ENCODE measurements around the gene SIGLEC8.

The SIGLEC8 gene

DNA sequence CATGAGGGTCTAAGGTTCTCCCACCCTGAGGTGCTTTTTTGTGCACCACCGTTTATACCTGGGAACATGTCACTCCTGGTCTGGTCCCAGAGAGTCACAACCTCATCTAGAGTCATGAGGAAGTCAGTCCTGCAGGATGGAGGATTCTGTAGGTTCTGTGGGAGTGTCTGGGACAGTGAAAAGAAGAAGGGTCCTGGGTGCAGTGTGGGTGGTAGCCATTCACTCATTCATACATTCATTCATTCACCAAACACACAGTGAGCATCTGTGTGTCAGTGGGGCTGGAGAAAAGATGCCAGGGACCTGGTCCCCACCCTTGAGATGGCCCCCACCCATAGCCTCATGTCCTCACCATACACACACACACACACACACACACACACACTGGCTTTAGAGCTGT lies 11.4 kb upstream of the SIGLEC8 start:
- Histone ChIP-seq H3K9me3 (replicated peaks in 1 of 2; ENCODE audit: control insufficient read depth in 2 of 2, insufficient read depth in 1 of 2, low read depth in 1 of 2, low read length in 2 of 2) (no peaks in the 10 kb centered on the region), H3K79me1 (ENCODE audit: low read depth, low read length) (no peaks in the 10 kb centered on the region)

DNA sequence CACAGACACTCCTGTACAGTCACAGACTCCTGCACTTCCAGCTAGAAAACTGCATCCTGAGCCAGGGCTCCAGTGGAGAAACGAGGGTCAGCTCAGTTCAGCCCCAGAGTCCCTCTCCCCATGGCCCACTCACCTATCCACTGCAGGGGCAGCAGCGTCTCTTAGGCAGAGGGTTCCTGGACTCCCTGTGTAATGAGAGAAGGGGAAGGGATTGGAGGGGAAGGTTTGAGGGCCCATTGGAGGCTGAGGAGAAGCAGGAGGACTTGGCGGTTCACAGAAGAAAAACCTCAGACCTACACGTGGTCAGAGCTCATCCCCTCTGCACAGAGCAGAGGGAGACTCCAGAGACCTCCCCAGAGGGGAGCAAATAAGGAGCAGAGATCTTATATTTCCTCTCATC lies 10.9 kb upstream of the SIGLEC8 start:
- Histone ChIP-seq H3K18ac (ENCODE audit: low read length) (no peak overlapping the region), H4K91ac (ENCODE audit: low read depth, low read length, poor library complexity) (no peak overlapping the region), H2BK120ac (ENCODE audit: low read depth, low read length) (no peak overlapping the region), H4K8ac (ENCODE audit: low read depth, low read length) (no peak overlapping the region), H3K27me3 (ENCODE audit: control insufficient read depth in 3 of 3, insufficient read depth in 3 of 3, low read depth in 1 of 3, low read length in 3 of 3) (peaks cover 0 to 17% (median 2%) of the 10 kb centered on the region in 3 experiments), H3K4ac (ENCODE audit: low read length) (no peak overlapping the region), H3K79me1 (ENCODE audit: low read depth, low read length) (no peaks in the 10 kb centered on the region), H3K23ac (ENCODE audit: low read depth, low read length, poor library complexity) (no peak overlapping the region), H2BK5ac (ENCODE audit: low read length) (no peak overlapping the region), H2BK15ac (ENCODE audit: low read length) (no peak overlapping the region), H3K4me2 (ENCODE audit: insufficient read depth, low read length, poor library complexity, severe bottlenecking) (no peak overlapping the region), H3K4me1 (ENCODE audit: control insufficient read depth in 2 of 2, insufficient read depth in 1 of 2, low read depth in 1 of 2, low read length in 2 of 2) (no peaks in the 10 kb centered on the region), H3K4me3 (ENCODE audit: low read length in 2 of 2) (no peak overlapping the region), H2BK12ac (ENCODE audit: low read length) (no peak overlapping the region), H3K9ac (ENCODE audit: low read depth, low read length, poor library complexity) (no peak overlapping the region), H2AK5ac (ENCODE audit: low read depth, low read length) (no peak overlapping the region), H3K14ac (ENCODE audit: low read length) (no peak overlapping the region), H3K27ac (replicated peaks; ENCODE audit: low read length) (no peak overlapping the region), H3K36me3 (replicated peaks in 1 of 2; ENCODE audit: control insufficient read depth in 2 of 2, insufficient read depth in 2 of 2, low read length in 2 of 2) (no peaks in the 10 kb centered on the region), H3K9me3 (replicated peaks in 1 of 2; ENCODE audit: control insufficient read depth in 2 of 2, insufficient read depth in 1 of 2, low read depth in 1 of 2, low read length in 2 of 2) (no peaks in the 10 kb centered on the region), H2AFZ (ENCODE audit: low read length) (no peak overlapping the region)
- DNase-seq (ENCODE audit: low spot score) = no peak
- WGBS, 2 donors (ENCODE audit: extremely low coverage in 2 of 2, insufficient read length in 2 of 2, insufficient replicate concordance in 1 of 2) = no CpG with 5 or more reads among the region's 4 CpGs

More for the DNA sequence above, 11.4 kb upstream of the SIGLEC8 start:
- Histone ChIP-seq H4K8ac (ENCODE audit: low read depth, low read length) (no peak overlapping the region), H2BK5ac (ENCODE audit: low read length) (no peak overlapping the region), H3K36me3 (replicated peaks in 1 of 2; ENCODE audit: control insufficient read depth in 2 of 2, insufficient read depth in 2 of 2, low read length in 2 of 2) (no peaks in the 10 kb centered on the region), H2BK15ac (ENCODE audit: low read length) (no peak overlapping the region), H2AK5ac (ENCODE audit: low read depth, low read length) (no peak overlapping the region), H3K4me3 (ENCODE audit: low read length in 2 of 2) (no peak overlapping the region), H3K27ac (replicated peaks; ENCODE audit: low read length) (no peak overlapping the region), H3K27me3 (ENCODE audit: control insufficient read depth in 3 of 3, insufficient read depth in 3 of 3, low read depth in 1 of 3, low read length in 3 of 3) (peaks cover 0 to 13% (median 2%) of the 10 kb centered on the region in 3 experiments), H4K91ac (ENCODE audit: low read depth, low read length, poor library complexity) (no peak overlapping the region), H3K14ac (ENCODE audit: low read length) (no peak overlapping the region), H3K4me1 (ENCODE audit: control insufficient read depth in 2 of 2, insufficient read depth in 1 of 2, low read depth in 1 of 2, low read length in 2 of 2) (no peaks in the 10 kb centered on the region), H3K18ac (ENCODE audit: low read length) (no peak overlapping the region), H3K23ac (ENCODE audit: low read depth, low read length, poor library complexity) (no peak overlapping the region), H2BK12ac (ENCODE audit: low read length) (no peak overlapping the region), H3K4ac (ENCODE audit: low read length) (no peak overlapping the region), H3K9ac (ENCODE audit: low read depth, low read length, poor library complexity) (no peak overlapping the region), H3K4me2 (ENCODE audit: insufficient read depth, low read length, poor library complexity, severe bottlenecking) (no peak overlapping the region), H2BK120ac (ENCODE audit: low read depth, low read length) (no peak overlapping the region), H2AFZ (ENCODE audit: low read length) (no peak overlapping the region)
- DNase-seq (ENCODE audit: low spot score) = no peak
- no CpG with 5 or more reads among the region's 1 CpG for WGBS, 2 donors (ENCODE audit: extremely low coverage in 2 of 2, insufficient read length in 2 of 2, insufficient replicate concordance in 1 of 2)

DNA sequence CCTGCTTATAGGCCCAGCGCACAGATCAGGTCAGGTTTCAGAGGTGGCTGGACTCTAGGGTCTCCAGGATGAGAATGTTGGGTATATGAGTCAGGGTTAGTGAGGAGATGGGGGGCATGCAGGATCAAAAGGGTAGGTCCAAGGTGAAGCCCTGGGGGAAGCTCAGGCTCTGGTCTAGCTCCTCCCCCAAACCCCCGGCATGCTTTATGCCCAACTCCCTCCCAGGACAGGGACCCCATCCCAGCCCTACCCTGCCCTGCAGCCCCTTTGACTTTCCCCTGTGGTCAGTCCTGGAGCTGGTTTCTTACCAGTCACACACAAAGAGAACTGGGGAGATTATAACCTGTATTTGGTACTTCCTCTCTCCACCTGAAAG lies 10.3 kb upstream of the SIGLEC8 start:
- no peak overlapping the region for H2BK5ac ChIP-seq (ENCODE audit: low read length)
- no peak overlapping the region for H2BK15ac ChIP-seq (ENCODE audit: low read length)
- no peaks in the 10 kb centered on the region for H3K79me1 ChIP-seq (ENCODE audit: low read depth, low read length)
- no peak overlapping the region for H2BK12ac ChIP-seq (ENCODE audit: low read length)
- H3K9ac ChIP-seq (ENCODE audit: low read depth, low read length, poor library complexity) = no peak overlapping the region
- no peaks in the 10 kb centered on the region for H3K4me1 ChIP-seq (ENCODE audit: control insufficient read depth in 2 of 2, insufficient read depth in 1 of 2, low read depth in 1 of 2, low read length in 2 of 2)
- H3K9me3 ChIP-seq (replicated peaks in 1 of 2; ENCODE audit: control insufficient read depth in 2 of 2, insufficient read depth in 1 of 2, low read depth in 1 of 2, low read length in 2 of 2) = no peaks in the 10 kb centered on the region
- no peak overlapping the region for H2BK120ac ChIP-seq (ENCODE audit: low read depth, low read length)
- no peak overlapping the region for H3K14ac ChIP-seq (ENCODE audit: low read length)
- no peak overlapping the region for H3K18ac ChIP-seq (ENCODE audit: low read length)
- no peak overlapping the region for H2AK5ac ChIP-seq (ENCODE audit: low read depth, low read length)
- WGBS, 2 donors (ENCODE audit: extremely low coverage in 2 of 2, insufficient read length in 2 of 2, insufficient replicate concordance in 1 of 2) = no CpG with 5 or more reads among the region's 2 CpGs
- no peak overlapping the region for H3K23ac ChIP-seq (ENCODE audit: low read depth, low read length, poor library complexity)
- H3K27me3 ChIP-seq (ENCODE audit: control insufficient read depth in 3 of 3, insufficient read depth in 3 of 3, low read depth in 1 of 3, low read length in 3 of 3) = peaks cover 0 to 18% (median 0%) of the 10 kb centered on the region in 3 experiments
- no peak for DNase-seq (ENCODE audit: low spot score)
- H3K27ac ChIP-seq (replicated peaks; ENCODE audit: low read length) = no peak overlapping the region
- no peak overlapping the region for H3K4ac ChIP-seq (ENCODE audit: low read length)
- H4K91ac ChIP-seq (ENCODE audit: low read depth, low read length, poor library complexity) = no peak overlapping the region
- H4K8ac ChIP-seq (ENCODE audit: low read depth, low read length) = no peak overlapping the region
- no peak overlapping the region for H3K4me3 ChIP-seq (ENCODE audit: low read length in 2 of 2)
- no peak overlapping the region for H3K4me2 ChIP-seq (ENCODE audit: insufficient read depth, low read length, poor library complexity, severe bottlenecking)
- H2AFZ ChIP-seq (ENCODE audit: low read length) = no peak overlapping the region
- H3K36me3 ChIP-seq (replicated peaks in 1 of 2; ENCODE audit: control insufficient read depth in 2 of 2, insufficient read depth in 2 of 2, low read length in 2 of 2) = no peaks in the 10 kb centered on the region

DNA sequence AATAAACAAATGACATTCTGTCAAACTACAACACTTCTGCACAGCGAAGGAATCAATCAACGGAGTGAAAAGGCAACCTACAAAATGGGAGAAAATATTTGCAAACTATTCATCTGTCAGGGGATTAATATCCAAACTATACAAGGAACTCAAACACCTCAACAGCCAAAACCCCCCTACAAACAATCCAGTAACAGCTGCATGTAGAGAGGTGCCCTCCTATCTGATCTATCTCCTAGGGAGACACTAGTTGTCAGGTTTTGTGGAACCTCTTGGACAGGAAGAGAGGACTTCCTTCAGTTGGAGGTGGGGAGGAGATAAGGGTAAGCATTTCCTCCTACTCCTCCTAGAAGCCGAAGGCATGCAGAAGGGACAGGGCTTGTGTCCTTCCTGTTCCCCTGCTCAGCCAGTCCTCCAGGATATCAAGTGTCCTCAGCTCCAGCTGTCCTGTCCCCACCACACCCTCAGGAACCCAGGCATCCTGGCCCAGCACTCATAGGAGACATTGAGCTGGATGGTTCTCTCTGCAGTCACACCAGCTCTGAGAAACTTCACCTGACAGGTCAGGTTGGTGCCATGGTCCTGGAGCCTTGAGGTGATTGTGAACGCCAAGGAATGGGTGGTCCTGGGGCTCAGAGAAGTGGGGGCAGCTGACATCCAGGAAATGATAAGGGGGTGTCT lies 9.8 kb upstream of the SIGLEC8 start:
- H4K8ac ChIP-seq (ENCODE audit: low read depth, low read length) = no peak overlapping the region
- H3K27me3 ChIP-seq (ENCODE audit: control insufficient read depth in 3 of 3, insufficient read depth in 3 of 3, low read depth in 1 of 3, low read length in 3 of 3) = peaks cover 0 to 23% (median 0%) of the 10 kb centered on the region in 3 experiments
- H2AK5ac ChIP-seq (ENCODE audit: low read depth, low read length) = no peak overlapping the region
- WGBS, 2 donors (ENCODE audit: extremely low coverage in 2 of 2, insufficient read length in 2 of 2, insufficient replicate concordance in 1 of 2) = no CpG with 5 or more reads among the region's 4 CpGs
- H4K91ac ChIP-seq (ENCODE audit: low read depth, low read length, poor library complexity) = no peak overlapping the region
- H2BK5ac ChIP-seq (ENCODE audit: low read length) = no peak overlapping the region
- no peaks in the 10 kb centered on the region for H3K79me1 ChIP-seq (ENCODE audit: low read depth, low read length)
- H3K4ac ChIP-seq (ENCODE audit: low read length) = no peak overlapping the region
- no peak overlapping the region for H2BK120ac ChIP-seq (ENCODE audit: low read depth, low read length)
- no peak overlapping the region for H2BK15ac ChIP-seq (ENCODE audit: low read length)
- no peak overlapping the region for H2BK12ac ChIP-seq (ENCODE audit: low read length)
- no peak overlapping the region for H2AFZ ChIP-seq (ENCODE audit: low read length)
- H3K4me3 ChIP-seq (ENCODE audit: low read length in 2 of 2) = no peak overlapping the region
- H3K9ac ChIP-seq (ENCODE audit: low read depth, low read length, poor library complexity) = no peak overlapping the region
- no peak for DNase-seq (ENCODE audit: low spot score)
- no peak overlapping the region for H3K4me2 ChIP-seq (ENCODE audit: insufficient read depth, low read length, poor library complexity, severe bottlenecking)
- H3K27ac ChIP-seq (replicated peaks; ENCODE audit: low read length) = no peak overlapping the region
- H3K18ac ChIP-seq (ENCODE audit: low read length) = no peak overlapping the region
- H3K36me3 ChIP-seq (replicated peaks in 1 of 2; ENCODE audit: control insufficient read depth in 2 of 2, insufficient read depth in 2 of 2, low read length in 2 of 2) = no peaks in the 10 kb centered on the region
- no peak overlapping the region for H3K23ac ChIP-seq (ENCODE audit: low read depth, low read length, poor library complexity)
- no peaks in the 10 kb centered on the region for H3K4me1 ChIP-seq (ENCODE audit: control insufficient read depth in 2 of 2, insufficient read depth in 1 of 2, low read depth in 1 of 2, low read length in 2 of 2)
- no peaks in the 10 kb centered on the region for H3K9me3 ChIP-seq (replicated peaks in 1 of 2; ENCODE audit: control insufficient read depth in 2 of 2, insufficient read depth in 1 of 2, low read depth in 1 of 2, low read length in 2 of 2)
- no peak overlapping the region for H3K14ac ChIP-seq (ENCODE audit: low read length)
